ENCODE results near the gene FMNL2.

Gene FMNL2

DNA sequence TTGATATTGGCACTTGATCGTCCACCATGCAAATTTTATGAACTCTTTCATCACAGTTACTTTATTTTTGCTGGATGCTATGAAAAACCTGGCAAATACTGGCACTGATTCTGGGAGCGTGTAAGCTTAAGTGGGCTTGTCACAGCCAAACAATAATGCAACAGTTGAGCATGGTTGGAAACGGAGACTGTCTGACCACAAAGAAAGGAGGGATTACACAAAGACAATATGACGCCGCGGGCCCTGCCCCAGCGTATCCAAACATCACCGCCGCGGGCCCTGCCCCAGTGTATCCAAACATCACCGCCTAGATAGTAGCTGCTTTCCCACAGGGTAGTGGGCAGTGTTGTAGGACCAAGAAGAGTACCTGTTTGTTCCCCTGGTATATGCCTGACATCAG lies 246.4 kb downstream of the FMNL2 start:
- Histone ChIP-seq H3K36me3 (replicated peaks; ENCODE audit: insufficient read depth, low read length) (no peaks in the 10 kb centered on the region), H3K9me3 (replicated peaks; ENCODE audit: insufficient read depth, low read length) (no peaks in the 10 kb centered on the region), H3K4me3 (ENCODE audit: low read length) (no peak overlapping the region), H4K20me1 (ENCODE audit: insufficient read depth, low read length) (no peaks in the 10 kb centered on the region), H3K79me2 (ENCODE audit: low read length) (no peaks in the 10 kb centered on the region), H3K27me3 (replicated peaks; ENCODE audit: insufficient read depth, low read length) (no peaks in the 10 kb centered on the region), H3K9ac (ENCODE audit: low read length) (no peak overlapping the region), H3K4me1 (ENCODE audit: low read length) (peaks cover 2% of the 10 kb centered on the region; the same call in 1 of the 2 replicates), H3K27ac (ENCODE audit: low read length) (no peak overlapping the region), H3K9me2 (replicated peaks; ENCODE audit: insufficient read depth, low read length) (no peaks in the 10 kb centered on the region), H2AFZ (ENCODE audit: low read length) (no peak overlapping the region), H3K4me2 (ENCODE audit: low read depth, low read length) (no peak overlapping the region), H3F3A (ENCODE audit: insufficient read depth, low read length) (no peaks in the 10 kb centered on the region)
- TF ChIP-seq EZH2 (optimal IDR thresholded peaks at IDR 0.05; ENCODE audit: low read depth, low read length) (no peak), EZH2phosphoT487 (IDR thresholded peaks at IDR 0.05; ENCODE audit: low read length) (no peak)
- TF ChIP-seq, protein P1, sequence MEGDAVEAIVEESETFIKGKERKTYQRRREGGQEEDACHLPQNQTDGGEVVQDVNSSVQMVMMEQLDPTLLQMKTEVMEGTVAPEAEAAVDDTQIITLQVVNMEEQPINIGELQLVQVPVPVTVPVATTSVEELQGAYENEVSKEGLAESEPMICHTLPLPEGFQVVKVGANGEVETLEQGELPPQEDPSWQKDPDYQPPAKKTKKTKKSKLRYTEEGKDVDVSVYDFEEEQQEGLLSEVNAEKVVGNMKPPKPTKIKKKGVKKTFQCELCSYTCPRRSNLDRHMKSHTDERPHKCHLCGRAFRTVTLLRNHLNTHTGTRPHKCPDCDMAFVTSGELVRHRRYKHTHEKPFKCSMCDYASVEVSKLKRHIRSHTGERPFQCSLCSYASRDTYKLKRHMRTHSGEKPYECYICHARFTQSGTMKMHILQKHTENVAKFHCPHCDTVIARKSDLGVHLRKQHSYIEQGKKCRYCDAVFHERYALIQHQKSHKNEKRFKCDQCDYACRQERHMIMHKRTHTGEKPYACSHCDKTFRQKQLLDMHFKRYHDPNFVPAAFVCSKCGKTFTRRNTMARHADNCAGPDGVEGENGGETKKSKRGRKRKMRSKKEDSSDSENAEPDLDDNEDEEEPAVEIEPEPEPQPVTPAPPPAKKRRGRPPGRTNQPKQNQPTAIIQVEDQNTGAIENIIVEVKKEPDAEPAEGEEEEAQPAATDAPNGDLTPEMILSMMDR (IDR thresholded peaks at IDR 0.05; ENCODE audit: low read length): no peak
- DNase-seq: no peak

DNA sequence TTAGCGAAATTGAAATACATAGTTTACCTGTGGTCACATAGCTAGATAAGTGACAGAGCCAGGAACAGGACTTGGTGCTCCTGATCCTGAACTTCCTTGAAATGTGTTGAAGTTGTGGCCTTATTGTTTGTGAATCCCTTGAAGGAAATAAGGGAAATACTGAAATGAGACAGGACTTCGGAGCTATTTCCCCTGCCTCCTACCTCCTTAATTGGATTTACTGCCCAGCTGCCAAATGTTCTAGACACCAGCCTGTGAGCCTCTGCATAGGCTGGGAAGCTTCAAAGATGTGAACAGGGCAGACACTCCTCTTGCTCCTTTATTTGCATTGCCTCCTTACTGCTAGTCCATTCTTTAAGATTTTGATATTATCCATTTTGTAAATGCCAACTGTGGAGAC lies 247.1 kb downstream of the FMNL2 start:
- Histone ChIP-seq H3F3A (ENCODE audit: insufficient read depth, low read length) (no peaks in the 10 kb centered on the region), H3K4me2 (ENCODE audit: low read depth, low read length) (no peak overlapping the region), H3K4me1 (ENCODE audit: low read length) (peaks cover 2% of the 10 kb centered on the region; the same call in 1 of the 2 replicates), H2AFZ (ENCODE audit: low read length) (no peak overlapping the region), H3K36me3 (replicated peaks; ENCODE audit: insufficient read depth, low read length) (no peaks in the 10 kb centered on the region), H3K9me2 (replicated peaks; ENCODE audit: insufficient read depth, low read length) (no peaks in the 10 kb centered on the region), H3K79me2 (ENCODE audit: low read length) (no peaks in the 10 kb centered on the region), H3K9ac (ENCODE audit: low read length) (no peak overlapping the region), H3K4me3 (ENCODE audit: low read length) (no peak overlapping the region), H3K27ac (ENCODE audit: low read length) (no peak overlapping the region), H3K27me3 (replicated peaks; ENCODE audit: insufficient read depth, low read length) (no peaks in the 10 kb centered on the region), H3K9me3 (replicated peaks; ENCODE audit: insufficient read depth, low read length) (no peaks in the 10 kb centered on the region), H4K20me1 (ENCODE audit: insufficient read depth, low read length) (no peaks in the 10 kb centered on the region)
- DNase-seq: no peak
- TF ChIP-seq EZH2 (optimal IDR thresholded peaks at IDR 0.05; ENCODE audit: low read depth, low read length) (no peak), EZH2phosphoT487 (IDR thresholded peaks at IDR 0.05; ENCODE audit: low read length) (no peak)
- TF ChIP-seq, protein P1 (IDR thresholded peaks at IDR 0.05; ENCODE audit: low read length): no peak

- H3K4me2 ChIP-seq (ENCODE audit: low read depth, low read length): no peak overlapping the region
- H3K4me1 ChIP-seq (ENCODE audit: low read length): peaks cover 2% of the 10 kb centered on the region; the same call in 1 of the 2 replicates
- H3K9ac ChIP-seq (ENCODE audit: low read length): no peak overlapping the region
- no peaks in the 10 kb centered on the region for H3K9me2 ChIP-seq (replicated peaks; ENCODE audit: insufficient read depth, low read length)
- no peaks in the 10 kb centered on the region for H3K36me3 ChIP-seq (replicated peaks; ENCODE audit: insufficient read depth, low read length)
- DNase-seq: no peak
- H3K27ac ChIP-seq (ENCODE audit: low read length): no peak overlapping the region
- H3K9me3 ChIP-seq (replicated peaks; ENCODE audit: insufficient read depth, low read length): no peaks in the 10 kb centered on the region
- TF ChIP-seq EZH2 (optimal IDR thresholded peaks at IDR 0.05; ENCODE audit: low read depth, low read length) (no peak), EZH2phosphoT487 (IDR thresholded peaks at IDR 0.05; ENCODE audit: low read length) (no peak)
- TF ChIP-seq, protein P1 (IDR thresholded peaks at IDR 0.05; ENCODE audit: low read length): no peak
- H3K79me2 ChIP-seq (ENCODE audit: low read length): no peaks in the 10 kb centered on the region
- no peaks in the 10 kb centered on the region for H4K20me1 ChIP-seq (ENCODE audit: insufficient read depth, low read length)
- H3K27me3 ChIP-seq (replicated peaks; ENCODE audit: insufficient read depth, low read length): no peaks in the 10 kb centered on the region
- H3K4me3 ChIP-seq (ENCODE audit: low read length): no peak overlapping the region
- H3F3A ChIP-seq (ENCODE audit: insufficient read depth, low read length): no peaks in the 10 kb centered on the region
- H2AFZ ChIP-seq (ENCODE audit: low read length): no peak overlapping the region
These were observed 248.7 kb downstream of the FMNL2 start for GRCh38 chr2:152583512-152584229.

Data from MM.1S (cell line).